K562 (cell line): ENCODE results near the gene DUSP23.

ENCODE experiments used
- MAFF ChIP-seq: IDR thresholded peaks from 2 replicates; pipeline ENCODE4 v1.6.1; 2012; ENCODE audit warnings: low read length, improper control_type of control experiment
- MEF2D ChIP-seq: conservative IDR thresholded peaks from 2 replicates; pipeline ENCODE4 v1.6.1; 2016; ENCODE audit warnings: low read depth, missing genetic modification characterization, missing compliant biosample characterization
- POLR2A ChIP-seq: fragments of 450-650 bp; conservative IDR thresholded peaks from 2 replicates; pipeline ENCODE4 v1.6.1; 2016
- POLR2AphosphoS2 ChIP-seq: IDR thresholded peaks from 2 replicates; pipeline ENCODE4 v1.6.1; 2012; ENCODE audit warnings: low read length, improper control_type of control experiment
- RFX5 ChIP-seq: IDR thresholded peaks from 2 replicates; pipeline ENCODE4 v1.6.1; 2011; ENCODE audit warnings: low read depth, mild to moderate bottlenecking, improper control_type of control experiment, low read length
- ZC3H4 ChIP-seq: sonication (generic); formaldehyde crosslinking; IDR thresholded peaks from 2 replicates; pipeline ENCODE4 v1.9.0; 2021; ENCODE audit warnings: missing genetic modification reagents, borderline replicate concordance
- ZNF24 ChIP-seq: fragments of 450-650 bp; IDR thresholded peaks from 2 replicates; pipeline ENCODE4 v1.6.1; 2016
- ZNF589 ChIP-seq: fragments of 200-800 bp; sonication (Bioruptor generic); IDR thresholded peaks from 2 replicates; pipeline ENCODE4 v1.6.1; 2016; ENCODE audit warnings: low read depth, missing genetic modification characterization, missing compliant biosample characterization
- TF ChIP-seq, protein P1 (sequence below), 2 experiments: fragments of 450-650 bp in 1 of 2; sonication (generic) in 1 of 2; formaldehyde crosslinking; conservative IDR thresholded peaks; 2 replicates each; pipeline versions ENCODE4 v1.4.0 to v1.8.1; 2020 to 2022; ENCODE audit warnings: mild to moderate bottlenecking in 1 of 2, missing genetic modification reagents in 1 of 2
- TF ChIP-seq, protein P2 (sequence below): sonication (generic); formaldehyde crosslinking; IDR thresholded peaks from 2 replicates; pipeline ENCODE4 v1.8.0; 2023; ENCODE audit warnings: missing genetic modification reagents, mild to moderate bottlenecking, borderline replicate concordance

- TF ChIP-seq RFX5 (no peak), POLR2AphosphoS2 (no peak), POLR2A (no peak), ZNF24 (no peak), ZNF589 (no peak), ZC3H4 (no peak), MEF2D (tag) (no peak), MAFF (no peak)
- TF ChIP-seq, protein P1, sequence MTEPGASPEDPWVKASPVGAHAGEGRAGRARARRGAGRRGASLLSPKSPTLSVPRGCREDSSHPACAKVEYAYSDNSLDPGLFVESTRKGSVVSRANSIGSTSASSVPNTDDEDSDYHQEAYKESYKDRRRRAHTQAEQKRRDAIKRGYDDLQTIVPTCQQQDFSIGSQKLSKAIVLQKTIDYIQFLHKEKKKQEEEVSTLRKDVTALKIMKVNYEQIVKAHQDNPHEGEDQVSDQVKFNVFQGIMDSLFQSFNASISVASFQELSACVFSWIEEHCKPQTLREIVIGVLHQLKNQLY (CRISPR knock-in tag; conservative IDR thresholded peaks at IDR 0.05) = no peak
- TF ChIP-seq, protein P2, sequence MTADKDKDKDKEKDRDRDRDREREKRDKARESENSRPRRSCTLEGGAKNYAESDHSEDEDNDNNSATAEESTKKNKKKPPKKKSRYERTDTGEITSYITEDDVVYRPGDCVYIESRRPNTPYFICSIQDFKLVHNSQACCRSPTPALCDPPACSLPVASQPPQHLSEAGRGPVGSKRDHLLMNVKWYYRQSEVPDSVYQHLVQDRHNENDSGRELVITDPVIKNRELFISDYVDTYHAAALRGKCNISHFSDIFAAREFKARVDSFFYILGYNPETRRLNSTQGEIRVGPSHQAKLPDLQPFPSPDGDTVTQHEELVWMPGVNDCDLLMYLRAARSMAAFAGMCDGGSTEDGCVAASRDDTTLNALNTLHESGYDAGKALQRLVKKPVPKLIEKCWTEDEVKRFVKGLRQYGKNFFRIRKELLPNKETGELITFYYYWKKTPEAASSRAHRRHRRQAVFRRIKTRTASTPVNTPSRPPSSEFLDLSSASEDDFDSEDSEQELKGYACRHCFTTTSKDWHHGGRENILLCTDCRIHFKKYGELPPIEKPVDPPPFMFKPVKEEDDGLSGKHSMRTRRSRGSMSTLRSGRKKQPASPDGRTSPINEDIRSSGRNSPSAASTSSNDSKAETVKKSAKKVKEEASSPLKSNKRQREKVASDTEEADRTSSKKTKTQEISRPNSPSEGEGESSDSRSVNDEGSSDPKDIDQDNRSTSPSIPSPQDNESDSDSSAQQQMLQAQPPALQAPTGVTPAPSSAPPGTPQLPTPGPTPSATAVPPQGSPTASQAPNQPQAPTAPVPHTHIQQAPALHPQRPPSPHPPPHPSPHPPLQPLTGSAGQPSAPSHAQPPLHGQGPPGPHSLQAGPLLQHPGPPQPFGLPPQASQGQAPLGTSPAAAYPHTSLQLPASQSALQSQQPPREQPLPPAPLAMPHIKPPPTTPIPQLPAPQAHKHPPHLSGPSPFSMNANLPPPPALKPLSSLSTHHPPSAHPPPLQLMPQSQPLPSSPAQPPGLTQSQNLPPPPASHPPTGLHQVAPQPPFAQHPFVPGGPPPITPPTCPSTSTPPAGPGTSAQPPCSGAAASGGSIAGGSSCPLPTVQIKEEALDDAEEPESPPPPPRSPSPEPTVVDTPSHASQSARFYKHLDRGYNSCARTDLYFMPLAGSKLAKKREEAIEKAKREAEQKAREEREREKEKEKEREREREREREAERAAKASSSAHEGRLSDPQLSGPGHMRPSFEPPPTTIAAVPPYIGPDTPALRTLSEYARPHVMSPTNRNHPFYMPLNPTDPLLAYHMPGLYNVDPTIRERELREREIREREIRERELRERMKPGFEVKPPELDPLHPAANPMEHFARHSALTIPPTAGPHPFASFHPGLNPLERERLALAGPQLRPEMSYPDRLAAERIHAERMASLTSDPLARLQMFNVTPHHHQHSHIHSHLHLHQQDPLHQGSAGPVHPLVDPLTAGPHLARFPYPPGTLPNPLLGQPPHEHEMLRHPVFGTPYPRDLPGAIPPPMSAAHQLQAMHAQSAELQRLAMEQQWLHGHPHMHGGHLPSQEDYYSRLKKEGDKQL (CRISPR knock-in tag) = no peak
Measured at GRCh38 chr1:159746666-159747065, 34.1 kb upstream of the DUSP23 start.
